ENCODE data around the gene B3GALNT1.
"Not testable (repeated sequence)": the region's sequence is repeated elsewhere in the genome, so short reads cannot be mapped to it uniquely, and the experiment has no call there.

Gene B3GALNT1

DNA sequence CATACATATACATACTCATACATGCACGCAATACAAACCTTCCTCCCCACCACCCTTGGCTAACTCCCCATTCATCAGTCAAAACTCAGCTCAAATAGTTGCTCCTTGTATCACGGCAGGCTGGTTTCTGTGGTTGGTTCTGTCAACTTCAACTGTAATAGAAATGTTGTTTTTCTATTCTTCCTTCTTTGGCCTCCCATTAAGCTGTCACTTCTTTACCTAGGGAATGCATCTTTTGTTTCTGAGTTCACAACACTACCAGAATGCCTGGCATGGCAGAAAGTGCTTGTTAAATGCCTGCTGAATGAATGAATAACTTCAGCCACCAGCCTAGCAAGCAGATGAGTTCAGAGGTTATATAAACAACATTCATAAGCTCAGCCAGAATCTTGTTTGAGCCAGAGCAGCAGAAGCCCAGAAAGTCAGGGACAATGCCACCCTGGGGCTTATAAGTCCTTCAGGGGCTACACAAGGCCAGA, 63.1 kb downstream of the B3GALNT1 start:
- TF ChIP-seq, protein P1, sequence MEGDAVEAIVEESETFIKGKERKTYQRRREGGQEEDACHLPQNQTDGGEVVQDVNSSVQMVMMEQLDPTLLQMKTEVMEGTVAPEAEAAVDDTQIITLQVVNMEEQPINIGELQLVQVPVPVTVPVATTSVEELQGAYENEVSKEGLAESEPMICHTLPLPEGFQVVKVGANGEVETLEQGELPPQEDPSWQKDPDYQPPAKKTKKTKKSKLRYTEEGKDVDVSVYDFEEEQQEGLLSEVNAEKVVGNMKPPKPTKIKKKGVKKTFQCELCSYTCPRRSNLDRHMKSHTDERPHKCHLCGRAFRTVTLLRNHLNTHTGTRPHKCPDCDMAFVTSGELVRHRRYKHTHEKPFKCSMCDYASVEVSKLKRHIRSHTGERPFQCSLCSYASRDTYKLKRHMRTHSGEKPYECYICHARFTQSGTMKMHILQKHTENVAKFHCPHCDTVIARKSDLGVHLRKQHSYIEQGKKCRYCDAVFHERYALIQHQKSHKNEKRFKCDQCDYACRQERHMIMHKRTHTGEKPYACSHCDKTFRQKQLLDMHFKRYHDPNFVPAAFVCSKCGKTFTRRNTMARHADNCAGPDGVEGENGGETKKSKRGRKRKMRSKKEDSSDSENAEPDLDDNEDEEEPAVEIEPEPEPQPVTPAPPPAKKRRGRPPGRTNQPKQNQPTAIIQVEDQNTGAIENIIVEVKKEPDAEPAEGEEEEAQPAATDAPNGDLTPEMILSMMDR (IDR thresholded peaks at IDR 0.05) = no peak
- H3K27ac ChIP-seq = no peak overlapping the region

DNA sequence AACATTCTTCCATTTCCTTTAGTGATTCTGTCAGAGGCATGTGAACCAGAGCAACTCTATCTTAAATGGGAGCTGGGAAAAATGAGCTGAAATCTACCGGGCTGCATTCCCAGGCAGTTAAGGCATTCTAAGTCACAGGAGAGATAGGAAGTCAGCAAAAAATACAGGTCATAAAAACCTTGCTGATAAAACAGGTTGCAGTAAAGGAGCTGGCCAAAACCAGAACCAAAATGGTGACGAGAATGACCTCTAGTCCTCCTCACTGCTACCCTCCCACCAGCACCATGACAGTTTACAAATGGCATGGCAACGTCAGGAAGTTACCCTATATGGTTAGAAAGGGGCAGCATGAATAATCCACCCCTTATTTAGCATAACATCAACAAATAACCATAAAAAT, 66.4 kb downstream of the B3GALNT1 start:
- Histone ChIP-seq H3K4me3 (no peak overlapping the region), H3K9me3 (no peaks in the 10 kb centered on the region), H3K4me1 (peaks cover 0 to 3% (median 0%) of the 10 kb centered on the region in 4 donors), H3K36me3 (no peaks in the 10 kb centered on the region), H3K27ac (no peak overlapping the region), H3K27me3 (no peaks in the 10 kb centered on the region)
- TF ChIP-seq, protein P1 (IDR thresholded peaks at IDR 0.05) = no peak
- no peak for DNase-seq
- intact Hi-C loops (cut with DNase I; ENCODE audit: low total_unique reads) = no loop called here

More for the DNA sequence above, 63.1 kb downstream of the B3GALNT1 start:
- H3K27me3 ChIP-seq = no peaks in the 10 kb centered on the region
- H3K9me3 ChIP-seq = no peaks in the 10 kb centered on the region
- DNase-seq = no peak
- peaks cover 0 to 3% (median 0%) of the 10 kb centered on the region in 4 donors for H3K4me1 ChIP-seq
- no peaks in the 10 kb centered on the region for H3K36me3 ChIP-seq
- no peak overlapping the region for H3K4me3 ChIP-seq
- intact Hi-C loops (cut with DNase I; ENCODE audit: low total_unique reads) = no loop called here

DNA sequence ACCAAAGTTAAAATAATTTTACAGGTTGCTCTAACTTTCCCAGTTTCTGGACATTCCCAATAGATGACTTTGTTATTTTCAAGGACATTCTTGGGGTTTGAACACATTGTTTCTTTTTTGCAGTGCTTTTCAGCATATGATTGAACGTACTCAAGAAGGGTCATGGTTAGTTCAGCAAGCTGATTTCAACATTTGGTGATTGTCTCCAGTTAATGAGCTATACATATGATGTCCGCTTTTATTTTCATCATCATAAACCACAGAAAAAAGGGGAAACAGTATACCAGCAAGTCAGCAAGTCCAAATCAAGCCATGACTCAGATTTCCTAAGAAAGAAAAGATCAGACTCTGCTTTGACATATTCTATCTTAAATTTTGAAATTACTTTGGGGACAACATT, 69.4 kb downstream of the B3GALNT1 start:
- TF ChIP-seq, protein P1 (IDR thresholded peaks at IDR 0.05) = no peak
- no peak overlapping the region for H3K4me3 ChIP-seq
- H3K36me3 ChIP-seq = no peaks in the 10 kb centered on the region
- no peak for DNase-seq
- no peaks in the 10 kb centered on the region for H3K27me3 ChIP-seq
- intact Hi-C loops (cut with DNase I; ENCODE audit: low total_unique reads) = no loop called here
- H3K4me1 ChIP-seq = peaks cover 0 to 3% (median 0%) of the 10 kb centered on the region in 4 donors
- no peak overlapping the region for H3K27ac ChIP-seq
- H3K9me3 ChIP-seq = no peaks in the 10 kb centered on the region

DNA sequence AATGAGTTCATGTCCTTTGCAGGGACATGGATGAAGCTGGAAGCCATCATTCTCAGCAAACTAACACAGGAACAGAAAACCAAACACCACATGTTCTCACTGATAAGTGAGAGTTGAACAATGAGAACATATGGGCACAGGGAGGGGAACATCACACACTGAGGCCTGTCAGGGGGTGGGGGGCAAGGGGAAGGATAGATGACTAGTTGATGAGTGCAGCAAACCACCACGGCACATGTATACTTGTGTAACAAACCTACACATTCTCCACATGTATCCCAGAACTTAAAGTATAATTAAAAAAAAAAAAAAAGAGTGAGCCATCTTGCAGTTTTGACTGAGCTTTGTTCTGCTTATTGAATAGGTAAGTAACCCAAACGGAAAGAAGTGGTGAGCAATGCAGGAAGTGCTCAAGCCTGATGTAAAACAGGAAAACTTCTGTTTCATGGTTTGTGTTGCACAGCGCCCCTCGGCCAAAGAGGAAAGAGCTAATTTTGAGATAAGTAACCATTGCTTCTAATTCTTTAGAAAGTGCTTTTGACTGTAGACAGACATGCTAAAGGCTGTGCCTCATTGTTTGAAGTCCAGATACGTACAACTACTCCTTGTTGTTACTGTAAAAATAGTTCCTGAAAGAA, 70.1 kb downstream of the B3GALNT1 start:
- H3K4me3 ChIP-seq; H3K27ac ChIP-seq; H3K27me3 ChIP-seq; H3K36me3 ChIP-seq; intact Hi-C loops (cut with DNase I; ENCODE audit: low total_unique reads); H3K4me1 ChIP-seq; DNase-seq; H3K9me3 ChIP-seq: not testable (repeated sequence)
